ENCODE results near the gene LRP8.

Gene LRP8

DNA sequence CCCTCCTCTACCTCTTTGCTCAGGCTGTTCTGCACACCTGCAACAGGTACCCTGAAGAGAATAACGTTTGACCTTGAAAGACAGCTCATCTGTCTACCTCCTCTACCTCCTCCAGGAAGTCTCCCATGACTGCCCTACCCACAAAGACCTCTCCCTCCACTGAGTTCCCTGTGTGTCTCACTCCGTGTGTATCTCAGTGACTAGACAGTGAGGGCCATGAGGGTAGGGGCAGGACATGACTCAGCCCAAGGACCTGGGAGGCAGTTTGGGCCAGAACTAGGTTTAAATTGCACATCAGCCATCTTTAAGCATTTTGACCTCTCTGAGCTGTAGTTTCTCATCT is 32.0 kb upstream of the LRP8 start:
- no peak for DNase-seq (ENCODE audit: low read depth in 2 of 2, low spot score in 1 of 2)

DNA sequence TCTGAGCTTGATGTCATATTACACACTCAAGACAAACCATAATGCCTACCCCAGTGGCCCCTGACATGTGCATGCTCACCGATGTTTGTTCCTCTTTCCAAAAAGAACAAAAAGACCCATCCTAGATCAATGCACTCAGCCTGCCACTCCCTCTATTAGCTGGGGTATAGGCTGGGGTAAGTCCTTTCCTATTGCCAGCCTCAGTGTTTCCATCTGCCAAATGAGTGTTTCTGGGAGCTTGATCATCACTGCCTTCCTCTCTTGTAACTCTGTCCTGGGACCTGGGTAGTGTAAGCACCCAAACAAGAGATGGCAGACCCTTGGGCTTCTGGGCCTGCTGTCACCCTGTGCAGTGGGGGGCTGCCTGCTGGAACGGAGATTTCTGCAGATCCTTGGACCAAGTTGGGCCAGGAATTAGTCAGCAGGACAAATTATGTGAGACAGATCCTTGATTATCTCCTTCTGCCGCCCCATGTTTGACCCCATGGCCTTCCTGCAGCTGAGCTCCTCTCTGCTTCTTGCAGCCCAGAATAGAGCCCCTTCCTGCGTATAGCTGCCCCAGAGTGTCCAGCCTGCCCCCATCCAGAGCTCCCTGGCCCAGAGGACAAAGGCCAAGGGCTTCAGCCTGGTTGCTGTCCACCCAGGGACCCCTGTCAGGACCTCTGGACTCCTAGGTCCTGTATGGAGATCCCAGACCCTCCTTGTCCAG is 31.5 kb upstream of the LRP8 start:
- DNase-seq (ENCODE audit: low read depth in 2 of 2, low spot score in 1 of 2), result no peak

DNA sequence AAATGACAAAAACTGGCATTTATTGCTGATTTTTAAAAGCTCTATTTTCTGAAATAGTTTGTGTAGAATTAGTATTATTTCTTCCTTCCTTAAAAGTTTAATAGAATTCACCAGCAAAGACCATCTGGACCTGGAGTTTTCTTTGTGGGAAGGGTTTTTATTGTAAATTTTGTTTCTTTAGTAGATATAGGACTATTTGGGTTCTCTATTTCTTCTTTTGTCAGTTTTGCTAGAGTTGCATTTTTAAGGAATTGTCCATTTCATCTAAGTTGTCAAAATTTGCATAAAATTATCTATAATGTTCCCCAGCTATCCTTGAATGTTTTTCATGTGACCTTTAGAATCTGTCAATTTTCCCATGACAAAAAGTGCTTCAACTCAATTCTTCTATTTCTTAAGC is 28.8 kb upstream of the LRP8 start:
- DNase-seq (ENCODE audit: low read depth in 2 of 2, low spot score in 1 of 2), result no peak

DNA sequence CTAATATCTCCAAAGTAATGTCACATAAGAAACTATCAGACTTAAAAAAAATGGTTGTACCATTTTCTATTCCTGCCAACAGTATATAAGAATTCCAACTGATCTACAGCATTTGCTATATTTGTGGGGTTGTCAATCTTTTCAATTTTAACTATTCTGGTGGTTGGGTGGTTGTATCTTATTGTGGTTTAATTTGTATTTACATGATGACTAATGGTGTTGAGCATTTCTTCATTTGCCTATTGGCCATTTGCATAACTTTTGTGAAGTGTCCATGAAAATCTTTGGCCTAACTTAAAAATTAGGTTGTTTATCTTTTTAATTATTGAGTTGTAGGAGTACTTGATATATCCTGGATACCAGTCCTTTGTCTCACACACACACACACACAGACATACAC is 26.2 kb upstream of the LRP8 start:
- no peak for DNase-seq (ENCODE audit: low read depth in 2 of 2, low spot score in 1 of 2)

DNA sequence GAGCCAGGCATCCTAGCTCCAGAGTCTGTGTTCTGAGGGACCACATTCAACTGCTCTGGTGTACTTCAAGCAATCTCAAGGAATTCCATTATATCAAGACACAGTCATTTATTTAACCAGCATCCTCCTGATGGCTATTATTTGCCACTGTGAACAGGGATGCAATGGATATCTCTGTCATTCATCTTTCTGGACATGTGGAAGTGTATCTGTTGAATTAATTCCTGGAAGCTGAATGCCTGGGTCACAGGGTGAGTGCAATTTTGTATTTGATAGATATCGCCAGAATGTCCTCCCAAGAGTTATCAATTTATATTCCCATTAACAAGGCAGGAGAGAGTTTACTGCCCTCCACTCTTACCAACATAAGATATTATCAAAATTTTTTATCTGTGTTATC is 24.7 kb upstream of the LRP8 start:
- DNase-seq (ENCODE audit: low read depth in 2 of 2, low spot score in 1 of 2), result no peak

DNA sequence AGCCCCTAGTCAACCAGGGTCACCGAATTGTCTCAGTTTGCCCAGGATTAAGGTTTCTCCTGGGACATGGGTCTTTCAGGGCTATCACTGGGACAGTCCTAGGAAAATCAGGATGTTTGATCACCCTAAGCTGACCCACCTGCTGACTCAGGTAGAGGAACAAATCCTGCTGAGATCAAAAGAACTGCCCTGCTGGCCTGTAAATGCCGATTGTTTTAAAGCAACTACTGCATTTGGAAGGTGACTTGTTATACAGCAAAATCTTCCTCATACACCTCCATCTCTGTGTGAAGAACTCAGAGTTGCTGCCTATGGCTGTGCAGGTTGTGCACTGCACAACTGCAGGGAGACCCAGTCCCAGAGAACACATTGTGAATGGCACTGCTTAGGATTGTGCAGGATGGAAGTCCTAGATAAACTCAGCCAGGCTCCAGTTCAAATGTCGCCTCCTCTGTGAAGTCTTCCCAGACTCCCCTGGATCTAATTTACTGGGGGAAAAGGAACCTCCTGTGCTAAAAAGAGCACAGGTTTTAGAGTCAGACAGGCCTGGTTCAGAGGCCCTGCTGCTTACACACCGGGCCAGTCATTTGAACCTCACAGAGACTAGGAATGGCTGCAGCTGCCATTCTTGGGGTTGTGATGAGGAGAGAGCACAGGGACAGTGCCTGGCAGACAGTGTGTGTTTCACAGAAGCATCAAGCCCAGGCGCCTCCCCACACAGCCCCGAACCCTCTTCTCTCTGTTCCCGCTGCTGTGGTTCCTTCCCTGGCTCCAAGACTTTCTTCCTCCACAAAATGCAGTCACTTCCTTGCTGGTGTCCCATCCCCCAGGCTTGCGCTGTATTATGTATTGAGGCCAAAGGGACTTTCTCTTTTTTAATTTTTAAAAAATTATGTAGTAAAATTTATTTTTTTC is 23.2 kb upstream of the LRP8 start:
- no peak for DNase-seq (ENCODE audit: low read depth in 2 of 2, low spot score in 1 of 2)

DNA sequence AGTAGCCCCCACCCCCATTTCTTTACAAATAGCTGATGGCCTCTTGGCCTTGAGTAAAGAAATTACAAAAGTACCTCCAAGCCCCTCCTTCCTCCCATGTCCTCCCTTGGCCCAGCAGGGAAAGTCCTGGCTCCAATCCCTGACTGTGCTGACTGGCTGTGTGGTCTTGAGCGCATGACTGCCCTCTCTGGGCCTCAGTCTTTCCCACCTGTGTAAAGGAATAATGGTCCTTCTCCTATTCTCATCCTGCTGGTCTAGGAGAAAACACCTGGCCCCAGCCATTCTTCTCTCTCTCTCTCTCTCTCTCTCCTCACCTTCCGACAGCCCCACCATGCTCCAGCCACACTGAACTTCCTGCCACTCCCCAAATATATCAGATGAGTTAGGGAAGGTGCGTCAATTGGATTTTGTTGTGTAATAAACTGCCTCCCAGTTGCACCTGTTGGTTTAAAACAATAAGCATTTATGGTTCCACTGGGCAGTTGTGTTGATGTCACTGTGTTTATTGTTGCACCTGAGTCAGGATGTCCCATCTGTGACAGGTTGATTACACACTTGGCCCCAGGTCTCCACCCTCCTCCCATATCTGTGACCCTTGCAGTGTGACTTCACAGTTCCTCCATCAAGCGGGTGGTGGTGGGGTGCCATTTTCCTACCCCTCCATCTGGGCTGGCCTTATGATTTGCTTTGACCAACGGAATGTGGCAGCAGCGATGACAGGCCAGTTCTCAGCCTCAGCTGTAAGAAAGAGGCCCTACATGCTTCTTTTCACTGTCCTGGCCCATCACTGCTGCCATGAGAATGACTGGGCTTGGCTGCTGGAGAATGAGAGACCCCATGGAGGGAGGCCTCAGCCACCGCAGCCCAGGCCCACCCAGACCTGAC is 22.3 kb upstream of the LRP8 start:
- no peak for DNase-seq (ENCODE audit: low read depth in 2 of 2, low spot score in 1 of 2)

DNA sequence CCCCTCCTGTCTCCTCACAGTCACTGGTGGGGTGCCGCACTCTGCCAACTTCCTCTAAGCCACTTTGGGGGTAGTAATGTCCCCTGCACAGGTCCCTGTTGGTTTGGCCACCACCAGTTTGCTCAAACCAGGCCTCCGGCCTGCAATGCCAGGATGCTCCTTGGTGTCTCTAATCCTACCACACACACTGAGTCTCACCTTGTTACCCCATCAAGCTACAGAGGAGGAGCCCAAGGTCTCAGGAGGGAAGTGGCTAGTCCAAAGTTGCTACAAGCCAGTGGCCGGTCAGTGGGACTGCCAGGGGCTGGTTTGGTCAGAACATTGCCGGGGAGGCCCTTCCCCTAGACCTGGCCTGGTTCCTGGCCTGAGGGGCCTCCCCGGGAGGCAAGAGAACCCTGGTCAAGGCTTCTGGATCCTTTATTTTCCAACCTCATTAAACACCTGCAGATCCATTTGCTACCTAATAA is 21.5 kb upstream of the LRP8 start:
- DNase-seq (ENCODE audit: low read depth in 2 of 2, low spot score in 1 of 2), result no peak

DNA sequence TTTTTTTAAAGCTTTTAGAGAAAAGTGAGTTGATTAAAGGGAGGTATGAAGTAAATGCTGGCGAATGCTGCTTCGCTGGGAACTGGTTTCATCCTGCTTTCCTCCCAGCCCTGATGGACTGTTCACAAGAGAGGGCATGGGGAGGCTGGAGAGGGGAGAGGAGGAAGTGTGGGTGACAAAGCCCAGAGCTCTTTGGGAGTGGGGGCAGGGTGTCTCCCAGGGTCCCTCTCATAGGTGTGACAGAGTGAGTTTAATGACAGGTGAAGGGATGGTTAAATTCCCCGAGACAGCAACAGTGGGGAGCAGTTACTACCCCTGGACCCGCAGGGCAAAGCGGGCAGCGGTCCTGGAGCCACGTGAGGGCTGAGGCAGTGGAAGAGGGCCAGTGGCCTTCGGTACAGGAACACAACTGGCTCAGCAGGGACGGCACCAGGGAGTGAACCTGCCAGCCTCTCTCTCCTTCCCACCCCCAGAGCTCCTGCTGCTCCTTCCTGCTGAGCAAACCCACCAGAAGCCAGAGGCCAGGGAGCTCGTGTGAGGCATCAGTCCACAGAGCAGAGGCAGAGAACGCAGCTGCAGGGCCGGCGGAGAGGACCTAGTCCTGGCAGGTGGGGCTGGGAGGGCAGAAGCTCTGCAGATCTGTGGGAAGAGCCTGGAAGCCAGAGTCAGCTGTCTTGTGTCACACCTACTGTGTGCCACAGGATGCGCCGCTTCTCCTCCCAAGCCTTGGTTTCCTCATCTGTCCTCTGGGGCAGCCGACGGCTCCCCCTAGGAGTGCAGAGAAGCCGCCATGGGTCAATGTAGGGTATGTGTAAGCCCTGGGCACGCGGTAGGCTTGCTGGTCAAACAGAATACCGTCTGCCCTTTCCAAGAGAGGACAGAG is 20.9 kb upstream of the LRP8 start:
- no peak for DNase-seq (ENCODE audit: low read depth in 2 of 2, low spot score in 1 of 2)

DNA sequence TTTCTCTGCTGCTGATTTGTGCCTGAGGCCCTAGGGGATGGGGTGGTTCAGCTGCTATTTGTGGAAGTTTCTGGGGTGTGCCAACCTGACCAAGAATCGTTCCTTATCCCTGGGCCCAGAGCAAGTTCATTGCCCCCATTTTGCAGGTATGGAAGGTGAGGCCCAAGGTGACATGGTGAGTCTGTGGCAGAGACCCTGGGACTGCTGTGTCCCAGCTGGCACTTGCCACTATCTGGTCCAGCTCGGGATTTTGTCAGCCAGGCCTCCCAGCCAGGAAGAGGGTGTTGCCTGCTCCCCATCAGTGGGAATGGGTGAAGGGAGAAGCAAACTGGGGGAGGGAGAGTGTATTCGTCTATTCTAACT is 18.9 kb upstream of the LRP8 start:
- DNase-seq (ENCODE audit: low read depth in 2 of 2, low spot score in 1 of 2), result no peak

DNA sequence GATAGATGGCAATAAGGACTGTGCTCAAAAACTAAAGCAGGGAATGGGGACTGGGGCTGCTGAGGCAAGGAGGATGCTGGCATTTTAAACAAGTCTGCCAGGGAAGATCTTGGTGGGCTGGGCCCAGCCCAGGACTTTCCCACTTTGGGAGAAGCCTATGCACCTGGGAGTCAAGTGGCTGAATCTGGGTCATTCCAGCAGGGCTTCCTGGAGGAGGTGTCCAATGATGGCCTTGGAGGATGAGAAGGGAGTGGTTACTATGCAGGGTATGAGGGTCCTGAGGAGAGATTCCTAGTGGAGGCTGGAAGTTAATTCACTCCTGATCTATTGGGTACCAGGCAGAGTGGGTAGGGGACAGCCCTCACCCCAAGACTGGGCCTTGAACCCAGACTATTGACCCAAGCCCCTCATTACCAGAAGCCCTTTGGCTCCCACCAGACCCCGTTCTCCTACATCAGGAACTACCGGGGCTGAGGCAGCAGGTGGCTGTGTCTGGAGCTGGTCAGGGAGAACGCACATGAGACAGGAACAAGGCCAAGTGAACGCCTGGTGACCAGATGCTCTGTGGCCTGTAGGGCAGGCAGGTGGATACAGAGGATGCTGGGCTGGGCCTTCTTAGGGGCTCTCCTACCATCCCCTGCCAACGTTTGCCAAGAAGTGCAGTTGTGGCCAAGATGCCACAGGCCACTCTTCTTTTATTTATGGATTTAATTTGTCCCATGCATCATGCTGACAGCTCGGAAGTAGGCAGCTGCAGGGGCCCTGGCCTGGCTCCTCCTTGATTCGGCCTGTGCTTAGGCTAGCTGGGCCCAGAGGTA is 18.3 kb upstream of the LRP8 start:
- DNase-seq (ENCODE audit: low read depth in 2 of 2, low spot score in 1 of 2), result no peak

DNA sequence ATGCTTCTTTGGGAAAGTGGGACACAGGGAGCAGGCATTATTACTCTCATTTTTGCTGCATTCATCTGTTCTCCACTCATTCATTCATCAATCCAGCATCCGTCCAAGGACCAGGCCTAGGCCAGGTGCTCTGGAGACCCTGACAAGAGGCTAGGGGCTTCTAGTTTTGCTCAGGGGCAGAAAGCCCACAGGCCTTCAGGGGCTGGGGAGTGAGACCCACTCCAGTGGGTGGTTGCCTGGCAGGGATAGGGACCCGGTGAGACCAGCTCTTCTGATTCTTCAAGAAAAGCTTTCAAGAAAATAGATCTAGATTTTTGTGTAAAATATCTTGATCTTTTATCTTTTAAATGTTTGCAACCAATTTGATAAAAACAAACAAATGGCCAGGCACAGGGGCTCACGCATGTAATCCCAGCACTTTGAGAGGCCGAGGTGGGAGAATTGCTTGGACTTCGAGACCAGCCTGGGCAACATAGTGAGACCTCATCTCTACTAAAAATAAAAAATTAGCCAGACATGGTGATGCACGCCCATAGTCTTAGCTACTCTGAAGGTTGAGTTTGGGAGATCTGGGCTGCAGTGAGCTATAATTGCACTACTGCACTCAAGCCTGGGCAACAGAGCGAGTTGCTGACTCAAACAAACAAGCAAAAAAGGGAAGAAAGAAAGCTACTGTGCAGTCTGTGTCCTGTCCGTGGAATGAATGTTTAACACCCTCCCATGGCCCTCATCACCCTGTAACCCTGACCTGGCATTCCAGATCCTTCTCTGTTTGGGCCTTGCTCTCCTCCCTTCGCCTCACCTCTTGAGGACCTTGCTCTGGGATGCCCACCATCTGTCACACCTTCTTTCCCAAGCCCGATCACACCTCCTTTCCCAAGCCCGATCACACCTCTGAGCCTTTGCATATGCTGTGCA is 17.3 kb upstream of the LRP8 start:
- DNase-seq (ENCODE audit: low read depth in 2 of 2, low spot score in 1 of 2), result no peak

DNA sequence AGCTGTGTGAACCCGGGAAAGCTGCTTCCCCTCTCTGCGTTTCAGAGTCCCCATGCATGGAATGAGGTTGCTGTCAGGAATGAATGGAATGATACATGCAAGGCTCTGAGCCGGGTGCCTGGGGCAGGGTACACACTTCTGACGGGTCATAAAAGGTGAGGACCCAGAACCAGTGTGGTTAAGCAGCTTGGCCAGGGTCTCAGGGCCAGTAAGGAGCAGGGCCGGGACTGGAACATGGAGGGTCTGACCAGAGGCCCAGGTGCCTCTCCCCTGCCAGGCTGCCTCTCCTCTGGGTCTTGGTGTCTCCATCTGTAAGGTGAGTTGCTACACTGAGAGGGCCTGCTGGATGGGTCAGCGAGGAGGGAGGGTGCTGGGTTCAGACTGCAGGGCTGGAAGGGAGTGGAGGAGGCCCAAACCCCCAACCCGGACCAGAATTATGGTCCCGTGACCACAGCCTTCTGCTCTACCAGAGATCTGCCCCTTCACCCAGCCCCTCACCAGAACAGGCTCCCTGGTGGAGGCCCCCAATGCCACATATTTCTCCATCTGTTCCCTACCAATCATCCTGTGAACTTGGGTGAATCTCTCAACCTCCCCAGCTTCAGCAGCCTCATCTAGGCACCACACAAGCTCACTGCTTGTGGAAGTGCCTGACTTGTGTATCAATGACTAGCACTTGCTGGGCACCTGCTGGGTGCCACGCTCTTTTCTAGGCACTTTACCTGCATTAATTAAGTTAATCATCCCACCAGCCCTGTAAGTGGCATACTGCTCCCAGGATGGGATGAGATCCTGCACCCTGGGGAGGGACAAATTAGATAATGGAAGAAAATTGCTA is 16.2 kb upstream of the LRP8 start:
- no peak for DNase-seq (ENCODE audit: low read depth in 2 of 2, low spot score in 1 of 2)

DNA sequence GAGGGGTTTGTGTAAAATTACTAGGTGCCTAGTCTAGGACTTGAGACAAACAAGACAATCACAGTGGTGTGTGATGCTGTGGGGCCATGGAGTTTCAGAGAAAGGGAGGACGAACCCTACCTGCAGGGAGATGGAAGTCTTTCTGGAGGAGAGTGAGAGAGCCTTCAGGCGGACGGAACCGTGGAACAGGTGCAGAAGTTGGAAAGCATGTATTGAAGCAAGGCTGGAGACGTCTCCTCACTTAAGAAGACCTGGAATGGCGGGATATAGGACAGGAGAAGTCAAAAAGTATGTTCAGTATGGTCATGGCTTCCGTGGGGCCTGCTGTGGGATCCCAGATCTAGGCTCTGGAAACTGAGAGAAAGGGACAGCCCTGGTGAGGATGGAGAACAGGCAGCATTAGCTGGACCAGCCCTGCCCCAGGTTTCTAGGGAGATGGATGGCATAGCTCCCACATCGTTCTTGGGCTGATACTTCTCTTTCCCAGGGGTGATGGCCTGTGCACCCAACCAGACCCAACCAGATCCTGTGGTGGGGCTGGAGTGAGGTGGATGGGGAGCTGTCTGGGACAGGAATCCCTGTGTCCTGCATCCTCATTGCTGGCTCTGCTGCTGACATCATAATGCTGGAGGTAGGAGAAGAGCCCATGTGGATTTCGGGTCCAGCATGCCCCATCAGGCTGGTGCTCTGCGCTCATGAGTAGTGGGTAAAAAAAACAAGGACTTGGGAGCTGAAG is 15.0 kb upstream of the LRP8 start:
- no peak for DNase-seq (ENCODE audit: low read depth in 2 of 2, low spot score in 1 of 2)

DNA sequence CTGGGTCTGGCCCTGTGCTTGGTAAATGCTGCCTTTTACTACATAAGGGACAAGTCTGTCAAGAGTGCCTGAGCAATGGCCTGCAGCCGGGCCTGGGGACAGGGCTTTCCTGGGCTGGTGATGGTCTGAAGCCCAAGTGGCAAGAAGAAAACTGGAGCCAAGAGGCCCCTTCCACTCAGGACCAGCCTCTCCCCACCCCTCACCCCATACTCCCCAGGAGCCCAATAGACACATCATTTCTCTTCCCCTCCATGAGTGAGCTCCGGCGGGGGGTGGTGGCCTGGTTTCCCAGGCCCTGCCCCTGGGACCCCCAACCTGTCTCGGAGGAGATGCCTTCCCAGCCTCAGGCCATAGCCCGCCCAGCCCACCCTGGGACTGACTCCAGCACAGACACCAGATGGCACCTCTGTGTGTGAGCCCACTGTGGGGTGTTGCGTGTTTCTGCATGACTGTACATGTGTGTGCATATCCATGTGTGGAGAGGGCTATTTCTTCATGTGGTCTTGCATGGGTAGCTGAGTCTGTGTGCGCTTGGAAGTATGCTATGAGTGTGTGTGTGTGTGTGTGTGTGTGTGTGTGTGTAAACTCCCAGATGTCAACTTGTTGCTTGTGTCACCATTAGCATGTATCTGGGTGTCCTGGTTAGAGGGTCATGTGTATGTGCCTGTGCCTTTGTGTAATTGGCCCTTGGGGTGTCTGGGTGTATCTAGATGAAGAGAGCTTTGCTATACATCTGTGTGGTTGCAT is 14.3 kb upstream of the LRP8 start:
- DNase-seq (ENCODE audit: low read depth in 2 of 2, low spot score in 1 of 2), result no peak

DNA sequence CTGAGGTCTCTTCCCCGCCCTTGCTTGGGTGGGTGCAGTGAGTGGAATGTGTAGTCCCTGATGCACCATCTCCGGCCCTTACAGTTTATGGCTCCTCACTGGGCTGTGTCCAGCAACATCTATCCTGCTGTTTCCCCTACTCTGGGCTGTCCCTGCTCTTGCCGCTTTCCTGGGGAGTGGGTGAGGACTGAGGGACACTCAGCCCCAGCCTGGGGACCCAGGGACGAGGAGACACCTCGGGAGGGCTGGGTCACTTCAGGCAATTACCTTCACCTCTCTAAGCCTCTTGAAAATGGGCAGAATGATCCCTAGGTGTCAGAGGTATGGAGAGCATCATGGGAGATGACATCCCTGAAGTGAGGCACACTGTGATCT is 13.6 kb upstream of the LRP8 start:
- DNase-seq (ENCODE audit: low read depth in 2 of 2, low spot score in 1 of 2), result no peak
